Neural cell (in vitro differentiated cells): ENCODE measurements around the gene SEC24D. TPM values are rescaled to one million over a fixed set of nuclear protein-coding genes. Genes with fewer than 3 reads are reported as not detected.

ENCODE experiments used
- H2AFZ ChIP-seq: fragments of 200-600, 300-800 bp; sonication (generic), shearing (Covaris generic); 2 replicates; pipeline ENCODE4 v1.6.0; 2014; ENCODE audit warnings: low read depth, mild to moderate bottlenecking, antibody characterized with exemption, low read length, moderate library complexity
- H3F3A ChIP-seq: fragments of 200-600 bp; shearing (Covaris generic); 2 replicates; pipeline ENCODE4 v1.6.1; 2016; ENCODE audit warnings: mild to moderate bottlenecking, moderate library complexity, mixed read lengths, antibody characterized with exemption, low read length; ENCODE audit not compliant: insufficient read depth, poor library complexity, severe bottlenecking
- H3K27ac ChIP-seq: fragments of 200-600, 300-800 bp; sonication (generic), shearing (Covaris generic); 2 replicates; pipeline ENCODE4 v1.5.1; 2014; ENCODE audit warnings: mild to moderate bottlenecking, low read length, moderate library complexity
- H3K27me3 ChIP-seq: fragments of 300-800, 200-600 bp; sonication (generic), shearing (Covaris generic); 2 replicates; pipeline ENCODE4 v1.6.0; 2014; ENCODE audit warnings: mild to moderate bottlenecking, low read depth, low read length, moderate library complexity; ENCODE audit not compliant: insufficient read depth
- H3K36me3 ChIP-seq: fragments of 300-800, 200-600 bp; sonication (generic), shearing (Covaris generic); 2 replicates; pipeline ENCODE4 v1.5.1; 2014; ENCODE audit warnings: mild to moderate bottlenecking, antibody characterized with exemption, low read length, moderate library complexity; ENCODE audit not compliant: insufficient read depth
- H3K4me2 ChIP-seq: fragments of 300-800, 200-600 bp; sonication (generic), shearing (Covaris generic); 2 replicates; pipeline ENCODE4 v1.6.0; 2014; ENCODE audit warnings: mild to moderate bottlenecking, low read length
- H3K4me3 ChIP-seq: fragments of 300-800, 200-600 bp; sonication (generic), shearing (Covaris generic); 2 replicates; pipeline ENCODE4 v1.5.1; 2014; ENCODE audit warnings: mild to moderate bottlenecking, low read length, moderate library complexity
- H3K79me2 ChIP-seq: fragments of 200-600 bp; shearing (Covaris generic); replicated peaks from 2 replicates; pipeline ENCODE4 v1.6.0; 2014; ENCODE audit warnings: mild to moderate bottlenecking, low read length, moderate library complexity; ENCODE audit not compliant: insufficient read depth
- H3K9ac ChIP-seq: fragments of 300-800, 200-600 bp; sonication (generic), shearing (Covaris generic); 2 replicates; pipeline ENCODE4 v1.6.1; 2016; ENCODE audit warnings: mild to moderate bottlenecking, low read length, mixed read lengths
- H3K9me2 ChIP-seq: fragments of 200-600 bp; shearing (Covaris generic); 2 replicates; pipeline ENCODE4 v1.6.1; 2016; ENCODE audit warnings: mild to moderate bottlenecking, low read length, mixed read lengths; ENCODE audit not compliant: insufficient read depth
- H3K9me3 ChIP-seq: fragments of 200-600, 300-800 bp; sonication (generic), shearing (Covaris generic); 2 replicates; pipeline ENCODE4 v1.6.1; 2016; ENCODE audit warnings: mild to moderate bottlenecking, mixed run types, low read length, moderate library complexity, mixed read lengths
- H4K20me1 ChIP-seq: fragments of 200-600 bp; shearing (Covaris generic); 2 replicates; pipeline ENCODE4 v1.6.1; 2016; ENCODE audit warnings: mild to moderate bottlenecking, mixed run types; ENCODE audit not compliant: insufficient read depth
- CTCF ChIP-seq: fragments of 450-650 bp; IDR thresholded peaks from 2 replicates; pipeline ENCODE4 v1.5.1; 2014; ENCODE audit warnings: antibody characterized with exemption, mild to moderate bottlenecking, moderate library complexity; ENCODE audit not compliant: poor library complexity, severe bottlenecking
- EP300 ChIP-seq: fragments of 450-650 bp; conservative IDR thresholded peaks from 2 replicates; pipeline ENCODE4 v1.6.1; 2014; ENCODE audit warnings: antibody characterized with exemption, mild to moderate bottlenecking, moderate library complexity; ENCODE audit not compliant: poor library complexity, severe bottlenecking
- EZH2 ChIP-seq: fragments of 200-600, 300-800 bp; shearing (Covaris generic), sonication (generic); IDR thresholded peaks from 2 replicates; pipeline ENCODE4 v1.6.1; 2014; ENCODE audit warnings: antibody characterized with exemption, low read length, borderline replicate concordance, mild to moderate bottlenecking; ENCODE audit not compliant: insufficient read depth, poor library complexity, severe bottlenecking
- MXI1 ChIP-seq: fragments of 450-650 bp; conservative IDR thresholded peaks from 2 replicates; pipeline ENCODE4 v1.6.1; 2014; ENCODE audit warnings: antibody characterized with exemption, mild to moderate bottlenecking; ENCODE audit not compliant: poor library complexity, severe bottlenecking
- POLR2AphosphoS5 ChIP-seq: IDR thresholded peaks from 2 replicates; pipeline ENCODE4 v1.6.1; 2012
- RAD21 ChIP-seq: fragments of 450-650 bp; conservative IDR thresholded peaks from 2 replicates; pipeline ENCODE4 v1.6.1; 2014; ENCODE audit warnings: antibody characterized with exemption, mild to moderate bottlenecking, moderate library complexity
- REST ChIP-seq: IDR thresholded peaks from 2 replicates; pipeline ENCODE4 v1.6.1; 2012; ENCODE audit warnings: borderline replicate concordance
- SMC3 ChIP-seq: fragments of 450-650 bp; conservative IDR thresholded peaks from 2 replicates; pipeline ENCODE4 v1.6.1; 2014; ENCODE audit warnings: antibody characterized with exemption, mild to moderate bottlenecking, moderate library complexity; ENCODE audit not compliant: poor library complexity
- TAF1 ChIP-seq: IDR thresholded peaks from 2 replicates; pipeline ENCODE4 v1.6.1; 2012; ENCODE audit warnings: low read depth
- polyA plus RNA-seq: library from polyadenylated mRNA; depleted of rRNA; stranded (reverse); fragments of >200 nt; gene quantifications from 2 replicates; pipeline ENCODE4 v1.2.3, GENCODE V29; 2014

The SEC24D gene
- polyA plus RNA-seq, 1 donor from 2014 or later, result 7.8 TPM

- no peaks in the 10 kb centered on the region for H3K79me2 ChIP-seq
- TF ChIP-seq EP300, result no peak
Measured at GRCh38 chr4:118877797-118878196, 41.9 kb upstream of the SEC24D start.

GRCh38 chr4:118872181-118872580 lies 36.3 kb upstream of the SEC24D start:
- H3K79me2 ChIP-seq, result no peaks in the 10 kb centered on the region
- TF ChIP-seq RAD21 (no peak), CTCF (no peak), EZH2 (no peak), MXI1 (no peak), SMC3 (no peak), POLR2AphosphoS5 (no peak), TAF1 (no peak), EP300 (no peak), REST (no peak)
- no peak overlapping the region for H2AFZ ChIP-seq
- no peaks in the 10 kb centered on the region for H3K36me3 ChIP-seq
- H4K20me1 ChIP-seq, result no peaks in the 10 kb centered on the region
- H3K9me2 ChIP-seq, result no peaks in the 10 kb centered on the region
- H3K27me3 ChIP-seq, result no peaks in the 10 kb centered on the region
- no peaks in the 10 kb centered on the region for H3F3A ChIP-seq
- H3K4me2 ChIP-seq, result no peak overlapping the region
- H3K4me3 ChIP-seq, result no peak overlapping the region
- H3K9me3 ChIP-seq, result no peaks in the 10 kb centered on the region
- no peak overlapping the region for H3K27ac ChIP-seq
- no peak overlapping the region for H3K9ac ChIP-seq

More at GRCh38 chr4:118877797-118878196, 41.9 kb upstream of the SEC24D start:
- Histone ChIP-seq H4K20me1 (no peaks in the 10 kb centered on the region), H3K9me3 (no peaks in the 10 kb centered on the region), H3K27ac (no peak overlapping the region), H3F3A (no peaks in the 10 kb centered on the region), H3K9me2 (no peaks in the 10 kb centered on the region), H3K27me3 (no peaks in the 10 kb centered on the region), H3K36me3 (no peaks in the 10 kb centered on the region), H3K9ac (no peak overlapping the region), H3K4me3 (no peak overlapping the region), H3K4me2 (no peak overlapping the region), H2AFZ (no peak overlapping the region)

GRCh38 chr4:118869808-118870342 lies 33.9 kb upstream of the SEC24D start:
- Histone ChIP-seq H3K36me3 (no peaks in the 10 kb centered on the region), H3K4me2 (no peak overlapping the region), H3K79me2 (no peaks in the 10 kb centered on the region), H3K27me3 (no peaks in the 10 kb centered on the region), H2AFZ (no peak overlapping the region), H3K9me3 (no peaks in the 10 kb centered on the region), H4K20me1 (no peaks in the 10 kb centered on the region), H3K9me2 (no peaks in the 10 kb centered on the region), H3K9ac (no peak overlapping the region), H3F3A (no peaks in the 10 kb centered on the region), H3K27ac (no peak overlapping the region), H3K4me3 (no peak overlapping the region)
- TF ChIP-seq POLR2AphosphoS5 (no peak), CTCF (no peak), EP300 (no peak)
